A673 (cell line): Measurements from ENCODE around the gene ANKRD23. TPM values are rescaled to one million over a fixed set of nuclear protein-coding genes. Genes with fewer than 3 reads are reported as not detected.
"Not testable (repeated sequence)": the region's sequence is repeated elsewhere in the genome, so short reads cannot be mapped to it uniquely, and the experiment has no call there.

ENCODE experiments used
- BruUV-seq: library from RNA; stranded (reverse); fragments of 400-500 nt; replicated peaks from 2 replicates; lab custom pipeline; 2021; lab: Mats Ljungman, UMichigan
- CTCF ChIA-PET: fragments of 300-600 bp; sonication (Branson Sonifier 250); formaldehyde crosslinking; loops from one replicate; lab custom pipeline; 2022; ENCODE audit warnings: antibody characterized with exemption; lab: Charles Lee
- POLR2A ChIA-PET: fragments of 300-600 bp; sonication (Branson Sonifier 250); formaldehyde crosslinking; loops from one replicate; lab custom pipeline; 2022; ENCODE audit warnings: antibody characterized with exemption; ENCODE audit not compliant: low non-redundant PET; lab: Charles Lee
- DNase-seq: peaks from one replicate; pipeline ENCODE4 v3.0.0-alpha.2; 2015; ENCODE audit warnings: low spot score
- H3K27ac ChIP-seq: fragments of 200-600 bp; sonication (generic); 2 replicates; pipeline ENCODE4 v1.5.1; 2016; ENCODE audit warnings: mixed run types, low read depth, mild to moderate bottlenecking, mixed read lengths, antibody characterized with exemption, low read length; ENCODE audit not compliant: poor library complexity, severe bottlenecking
- H3K27me3 ChIP-seq: fragments of 200-600 bp; sonication (generic); replicated peaks from 2 replicates; pipeline ENCODE4 v1.6.1; 2017; ENCODE audit warnings: mixed run types, low read depth, mild to moderate bottlenecking, mixed read lengths, antibody characterized with exemption, low read length; ENCODE audit not compliant: insufficient read depth, poor library complexity
- H3K36me3 ChIP-seq: fragments of 200-600 bp; sonication (generic); 2 replicates; pipeline ENCODE4 v1.6.1; 2016; ENCODE audit warnings: mixed run types, mild to moderate bottlenecking, mixed read lengths, antibody characterized with exemption, low read length; ENCODE audit not compliant: insufficient read depth, poor library complexity, severe bottlenecking
- H3K4me1 ChIP-seq: fragments of 200-600 bp; sonication (generic); 2 replicates; pipeline ENCODE4 v1.6.1; 2017; ENCODE audit warnings: mixed run types, mild to moderate bottlenecking, mixed read lengths, antibody characterized with exemption, low read length; ENCODE audit not compliant: insufficient read depth, poor library complexity, severe bottlenecking
- H3K4me3 ChIP-seq: fragments of 200-600 bp; sonication (generic); 2 replicates; pipeline ENCODE4 v1.5.1; 2016; ENCODE audit warnings: low read depth, mixed run types, mild to moderate bottlenecking, mixed read lengths, low read length; ENCODE audit not compliant: poor library complexity, severe bottlenecking
- H3K9me3 ChIP-seq: fragments of 200-600 bp; sonication (generic); 2 replicates; pipeline ENCODE4 v1.6.1; 2016; ENCODE audit warnings: mixed run types, low read depth, mild to moderate bottlenecking, mixed read lengths, antibody characterized with exemption, low read length; ENCODE audit not compliant: poor library complexity, severe bottlenecking
- CTCF ChIP-seq: fragments of 300-800, 200-600 bp; sonication (generic); conservative IDR thresholded peaks from 2 replicates; pipeline ENCODE4 v1.5.1; 2017; ENCODE audit warnings: low read depth, mild to moderate bottlenecking, antibody characterized with exemption, low read length, moderate library complexity, mixed read lengths
- EZH2 ChIP-seq: fragments of 200-600 bp; sonication (generic); IDR thresholded peaks from 2 replicates; pipeline ENCODE4 v1.6.1; 2017; ENCODE audit warnings: borderline replicate concordance, low read depth, mild to moderate bottlenecking, mixed read lengths, antibody characterized with exemption, low read length; ENCODE audit not compliant: poor library complexity, severe bottlenecking
- intact Hi-C: fragments of 100-400 bp; cut with micrococcal nuclease; formaldehyde crosslinking; loops from one replicate; pipeline ENCODE4 v1.10.0; 2022; ENCODE audit not compliant: unreplicated experiment
- total RNA-seq: library from RNA; stranded (reverse); gene quantifications from 2 replicates; pipeline ENCODE4 v1.2.3, GENCODE V29; 2021

The ANKRD23 gene
- total RNA-seq, 1 experiment from 2014 or later = 6.2 TPM

GRCh38 chr2:96806468-96807126 lies 37.2 kb downstream of the ANKRD23 start:
- CTCF ChIA-PET = interaction anchor here (0.6 to 0.7 kb wide), 2 partner anchors 10 to 46 kb away, joined by 5 to 6 read pairs; partner anchors contain the start of gene CNNM3
- BruUV-seq = no TSS peak
- intact Hi-C loops = no loop called here

GRCh38 chr2:96805946-96806345 lies 37.9 kb downstream of the ANKRD23 start:
- H3K9me3 ChIP-seq, DNase-seq, H3K4me3 ChIP-seq, H3K27me3 ChIP-seq, BruUV-seq, H3K36me3 ChIP-seq, intact Hi-C loops, POLR2A ChIA-PET: not testable (repeated sequence)
- CTCF ChIA-PET = interaction anchor here (0.7 kb wide), 1 partner anchor 10 kb away, joined by 6 read pairs; the partner anchor contains the start of gene CNNM3
- Histone ChIP-seq H3K27ac (peak overlapping the region; percentile 42), H3K4me1 (peaks cover 12% of the 10 kb centered on the region)

More at GRCh38 chr2:96806468-96807126, 37.2 kb downstream of the ANKRD23 start:
- POLR2A ChIA-PET = no interaction called here
- TF ChIP-seq EZH2 (no peak), CTCF (no peak)
- peaks cover 12% of the 10 kb centered on the region for H3K4me1 ChIP-seq
- H3K36me3 ChIP-seq = no peaks in the 10 kb centered on the region
- H3K27ac ChIP-seq = peak overlapping the region; percentile 42
- H3K9me3 ChIP-seq = no peaks in the 10 kb centered on the region
- no peaks in the 10 kb centered on the region for H3K27me3 ChIP-seq
- peak; percentile 61 for DNase-seq
- no peak overlapping the region for H3K4me3 ChIP-seq

GRCh38 chr2:96804986-96805385 lies 38.8 kb downstream of the ANKRD23 start:
- H3K36me3 ChIP-seq = no peaks in the 10 kb centered on the region
- no peaks in the 10 kb centered on the region for H3K9me3 ChIP-seq
- intact Hi-C loops = no loop called here
- H3K4me3 ChIP-seq = no peak overlapping the region
- no peaks in the 10 kb centered on the region for H3K27me3 ChIP-seq
- TF ChIP-seq CTCF (no peak), EZH2 (no peak)
- CTCF ChIA-PET = no interaction called here
- POLR2A ChIA-PET = no interaction called here
- H3K27ac ChIP-seq = no peak overlapping the region
- BruUV-seq = no TSS peak
- H3K4me1 ChIP-seq = peaks cover 12% of the 10 kb centered on the region
- no peak for DNase-seq
